Inferior parietal cortex (tissue), 1 donor: Measurements from ENCODE around the gene RS1.

ENCODE experiments used
- DNase-seq: peaks from one replicate; pipeline ENCODE4 v3.0.0-alpha.2; 2016; ENCODE audit errors: extremely low spot score

Gene RS1

GRCh38 chrX:18668071-18668835, 3.7 kb downstream of the RS1 start:
- DNase-seq: no peak

DNA sequence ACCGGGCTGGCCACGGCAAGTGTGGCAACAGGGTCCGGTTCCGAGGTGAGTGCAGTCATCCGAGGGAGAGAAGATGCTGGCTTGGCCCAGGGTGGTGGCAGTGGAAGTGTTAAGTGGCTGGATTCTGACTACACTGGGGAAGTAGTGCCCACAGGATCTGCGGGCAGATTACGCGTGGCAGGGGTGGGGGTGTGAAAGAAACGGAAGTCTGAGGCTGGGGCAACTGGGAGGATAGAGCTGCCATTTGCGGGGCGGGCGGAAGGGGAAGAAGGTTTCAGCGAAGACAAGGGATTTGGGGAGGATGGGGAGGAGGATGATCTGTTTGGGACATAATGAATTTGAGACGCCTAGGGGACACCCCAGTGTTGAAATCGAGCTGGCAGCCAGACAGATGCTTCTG, 5.3 kb downstream of the RS1 start:
- no peak for DNase-seq

DNA sequence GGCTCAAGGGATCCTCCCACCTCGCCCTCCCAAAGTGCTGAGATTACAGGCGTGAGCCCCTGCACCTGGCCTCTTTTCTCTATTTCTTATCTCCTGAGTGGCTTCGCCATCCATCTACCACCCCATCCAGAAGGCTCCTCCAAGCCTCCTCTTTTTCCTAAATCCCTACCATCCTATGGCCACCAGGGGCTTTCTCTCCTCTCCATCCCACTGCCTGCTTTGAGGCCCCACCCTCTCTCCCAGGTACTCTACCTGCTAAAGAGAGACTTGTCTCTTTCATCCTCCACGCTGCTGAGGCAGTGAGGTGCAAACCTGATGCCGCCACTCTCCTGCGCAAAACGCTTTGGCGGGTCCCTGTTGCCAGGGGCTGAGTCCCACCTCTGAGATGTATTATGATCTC, 7.0 kb downstream of the RS1 start:
- DNase-seq: no peak

DNA sequence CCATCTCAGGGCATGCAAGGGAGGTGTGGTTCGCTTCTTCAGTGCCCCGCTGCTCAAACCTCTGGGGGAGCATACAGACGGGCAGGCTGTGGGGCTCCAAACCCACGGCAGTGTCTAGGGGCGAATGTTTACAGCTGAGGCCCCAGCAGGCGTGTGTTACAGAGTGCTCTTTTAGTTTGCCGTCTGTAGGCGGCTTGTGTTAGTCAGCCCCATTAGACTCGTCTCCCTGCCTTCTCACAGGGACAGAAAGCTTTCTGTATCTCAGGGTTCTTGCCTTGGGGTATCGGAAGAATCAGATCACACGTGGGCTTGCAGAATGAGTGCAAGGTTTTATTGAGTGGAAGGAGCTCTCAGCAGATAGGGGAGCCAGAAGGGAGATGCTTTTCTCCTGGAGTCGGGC, 10.6 kb downstream of the RS1 start:
- no peak for DNase-seq

DNA sequence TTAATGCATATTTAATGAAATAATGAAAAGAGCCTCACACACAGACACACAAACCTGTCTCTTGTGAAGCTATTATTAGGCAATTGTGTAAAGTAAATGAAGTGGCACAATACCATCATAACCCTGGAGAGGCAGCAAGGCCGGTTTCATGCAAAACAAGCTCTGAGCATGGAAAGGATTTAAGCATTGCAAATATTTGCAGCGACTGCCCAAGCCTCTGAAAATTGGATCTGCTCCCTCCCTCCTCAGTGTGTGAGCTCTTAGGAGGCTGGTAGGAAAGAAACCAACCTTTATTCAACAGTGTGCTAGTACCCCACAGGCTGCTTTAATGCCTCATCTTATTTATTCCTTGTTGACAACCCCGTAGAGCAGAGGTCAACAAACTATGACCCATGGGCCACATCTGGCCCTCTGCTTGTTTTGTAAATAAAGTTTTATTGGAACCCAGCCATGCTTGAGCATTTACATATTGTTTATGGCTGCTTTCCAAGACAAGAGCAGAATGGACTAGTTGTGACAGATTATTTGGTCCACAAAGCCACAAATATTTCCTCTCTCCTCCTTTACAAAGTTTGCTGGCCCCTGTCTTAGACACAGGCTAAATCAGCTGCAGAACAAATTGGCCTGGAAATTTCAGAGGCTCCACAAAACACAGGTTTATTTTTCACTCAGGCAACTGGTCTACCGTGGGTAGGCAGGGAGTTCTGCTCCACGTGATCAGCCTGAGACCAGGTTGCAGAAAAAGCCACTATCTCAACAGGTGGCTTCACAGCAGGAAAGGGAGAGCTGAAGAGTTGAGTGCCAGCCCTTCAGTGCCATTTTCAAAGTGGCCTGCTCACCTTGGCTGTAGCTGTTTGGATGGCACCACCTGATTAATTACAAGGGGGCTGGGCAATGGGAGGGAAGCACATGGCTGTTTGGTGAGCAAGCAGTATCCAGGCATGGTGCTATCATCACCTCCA, 16.8 kb downstream of the RS1 start:
- DNase-seq: no peak

DNA sequence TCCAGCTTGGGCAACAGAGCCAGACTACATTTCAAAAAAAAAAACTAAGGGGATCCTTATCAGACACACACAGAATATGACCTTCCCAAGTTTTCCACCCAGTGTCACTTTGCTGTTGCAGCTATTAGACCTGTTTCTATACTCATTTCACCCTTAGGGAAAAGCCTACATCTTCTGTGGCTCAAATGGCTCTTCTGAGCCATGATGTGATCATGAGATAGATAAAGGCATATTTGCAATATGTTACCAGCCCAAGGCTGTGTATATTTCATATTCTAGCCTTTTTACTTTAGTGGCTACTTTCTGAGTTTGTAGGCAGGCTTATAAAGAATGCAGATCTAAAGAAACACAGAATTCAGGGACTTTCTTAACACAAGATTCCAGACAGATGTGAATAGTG, 19.3 kb downstream of the RS1 start:
- no peak for DNase-seq

DNA sequence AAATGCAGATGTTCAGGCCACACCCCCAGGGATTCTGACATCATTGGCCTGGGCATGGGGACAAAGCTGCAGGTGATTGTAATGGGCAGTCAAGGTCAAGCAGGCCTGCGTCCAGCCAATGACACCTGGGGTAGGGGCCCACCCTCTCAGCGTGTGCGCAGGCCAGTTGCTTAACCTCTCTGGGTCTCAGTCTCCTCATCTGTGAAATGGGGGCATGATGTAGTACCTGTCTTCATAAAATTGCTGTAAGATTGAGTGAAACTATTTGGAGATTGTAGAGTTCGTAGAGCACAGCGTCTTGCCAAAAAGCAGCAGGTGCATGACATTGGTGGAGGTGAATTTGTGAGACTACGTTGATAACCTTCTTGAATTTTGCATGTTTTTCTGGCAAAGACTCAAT, 21.2 kb downstream of the RS1 start:
- DNase-seq: no peak

- DNase-seq: no peak
These were observed 22.4 kb downstream of the RS1 start for GRCh38 chrX:18649498-18649951.

- DNase-seq: no peak
These were observed 24.3 kb downstream of the RS1 start for GRCh38 chrX:18647621-18648020.

GRCh38 chrX:18643853-18644252, 28.1 kb downstream of the RS1 start:
- DNase-seq: no peak

DNA sequence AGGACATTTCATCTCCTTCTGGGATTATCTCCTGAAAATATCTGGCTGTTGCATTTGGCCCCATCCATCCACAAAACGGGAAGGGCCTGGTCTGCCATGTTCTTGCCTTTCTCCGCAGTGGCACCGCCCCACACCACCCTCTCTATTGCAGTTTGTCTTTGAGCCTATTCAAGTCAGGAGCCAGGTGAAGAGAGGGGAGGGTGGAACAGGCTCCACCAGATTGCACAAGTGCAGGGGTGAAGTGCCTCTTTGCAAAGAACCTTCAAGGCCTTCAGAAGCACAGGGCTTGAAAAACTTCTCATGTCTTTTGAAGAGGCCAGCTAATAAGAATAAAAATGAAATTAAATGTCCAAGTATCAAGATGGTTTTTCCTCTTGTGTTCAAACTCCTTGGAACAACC, 28.7 kb downstream of the RS1 start:
- no peak for DNase-seq

- no peak for DNase-seq
These were observed 31.2 kb downstream of the RS1 start for GRCh38 chrX:18640686-18641085.

DNA sequence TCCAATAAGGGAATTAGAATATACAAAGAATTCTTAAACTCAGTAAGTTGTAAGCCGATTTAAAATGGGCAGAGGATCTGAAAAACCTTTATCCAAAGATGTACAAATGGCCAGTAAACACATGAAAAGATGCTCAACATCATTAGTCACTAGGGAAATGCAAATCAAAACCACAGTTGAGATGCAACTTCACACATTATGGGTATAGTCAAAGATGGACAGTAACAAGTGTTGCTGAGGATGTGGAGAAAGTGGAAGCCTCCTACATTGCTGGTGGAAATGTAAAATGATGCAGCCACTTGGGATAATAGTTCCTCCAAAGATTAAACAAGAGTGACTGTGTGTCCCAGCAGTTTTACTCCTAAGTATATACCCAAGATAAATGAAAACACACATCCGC, 32.6 kb downstream of the RS1 start:
- no peak for DNase-seq

- DNase-seq: no peak
These were observed 33.5 kb downstream of the RS1 start for GRCh38 chrX:18638398-18638797.

GRCh38 chrX:18630934-18631333, 41.0 kb downstream of the RS1 start:
- no peak for DNase-seq

DNA sequence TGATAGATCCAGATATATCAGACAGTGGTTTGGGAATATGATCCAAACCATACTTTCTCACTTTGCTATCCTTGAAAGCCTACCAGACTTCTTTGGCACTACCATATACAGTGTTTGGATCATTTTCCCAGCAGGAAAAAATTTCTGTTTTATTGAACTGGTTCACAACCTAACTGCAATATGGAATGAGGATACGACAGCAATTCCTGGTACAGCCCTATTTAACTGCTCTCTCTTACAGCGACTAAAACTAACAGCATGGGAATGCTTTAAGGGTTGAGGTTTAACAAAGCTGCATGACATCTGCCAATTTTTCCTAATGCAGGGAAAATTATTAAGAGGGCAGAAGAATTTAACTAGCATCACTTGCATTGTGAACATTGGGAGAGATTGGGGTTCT, 47.3 kb downstream of the RS1 start:
- DNase-seq: no peak

DNA sequence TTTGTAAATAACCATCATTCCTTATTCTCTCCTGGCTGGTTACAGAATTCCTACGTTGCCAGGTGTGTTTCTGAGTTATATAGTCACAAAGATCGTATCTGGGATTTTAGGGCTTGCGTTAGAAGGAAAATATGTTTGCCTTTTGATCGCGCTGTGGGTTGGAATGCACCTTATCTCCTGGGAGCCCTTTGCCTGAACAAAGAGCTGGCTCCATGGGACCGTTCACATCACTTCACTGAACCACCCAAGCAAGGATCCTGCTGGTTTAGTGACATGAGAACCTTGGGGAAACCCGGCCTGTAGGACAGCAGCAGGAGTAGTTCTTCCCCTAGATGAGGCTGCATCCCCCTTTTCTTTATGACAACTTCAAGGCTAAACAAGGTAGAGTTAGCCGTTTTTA, 51.6 kb downstream of the RS1 start:
- DNase-seq: no peak

GRCh38 chrX:18619288-18619687, 52.6 kb downstream of the RS1 start:
- DNase-seq: no peak

- no peak for DNase-seq
These were observed 54.5 kb downstream of the RS1 start for GRCh38 chrX:18617407-18617750.

DNA sequence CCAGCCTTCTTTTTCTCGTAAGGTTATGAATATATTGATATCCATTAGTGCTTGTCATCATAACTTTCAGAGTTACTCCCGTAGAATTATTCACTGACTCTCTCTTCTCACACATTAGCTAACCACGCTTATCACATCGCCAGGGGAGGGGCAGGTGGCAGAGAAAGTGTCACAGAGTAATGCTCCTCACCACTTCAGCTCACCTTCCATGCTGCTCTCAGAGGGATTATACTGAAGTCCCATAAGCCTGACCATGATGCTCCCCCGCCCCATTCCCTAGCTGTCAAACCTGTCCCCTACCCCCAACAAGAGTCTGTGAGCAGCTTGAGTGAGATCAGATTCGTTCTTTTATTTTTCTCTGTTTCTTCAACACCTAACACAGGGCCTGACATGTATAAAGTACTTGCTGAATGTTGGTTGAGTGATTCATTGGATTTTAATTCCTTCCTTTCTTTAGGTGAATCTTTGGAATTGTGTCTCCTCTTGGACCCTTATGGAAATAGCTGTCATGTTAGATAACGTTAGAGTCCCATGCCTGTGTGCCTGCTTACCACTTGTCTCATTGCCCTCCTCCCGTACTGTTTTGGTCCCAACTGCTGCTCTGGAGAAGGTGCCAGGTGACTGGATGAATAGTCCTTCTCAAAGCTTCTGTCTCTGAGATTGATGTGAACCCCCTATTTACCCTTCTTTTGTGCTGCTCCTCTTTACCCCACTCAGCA, 55.1 kb downstream of the RS1 start:
- DNase-seq: no peak

- DNase-seq: no peak
These were observed 57.8 kb downstream of the RS1 start for GRCh38 chrX:18613930-18614639.

DNA sequence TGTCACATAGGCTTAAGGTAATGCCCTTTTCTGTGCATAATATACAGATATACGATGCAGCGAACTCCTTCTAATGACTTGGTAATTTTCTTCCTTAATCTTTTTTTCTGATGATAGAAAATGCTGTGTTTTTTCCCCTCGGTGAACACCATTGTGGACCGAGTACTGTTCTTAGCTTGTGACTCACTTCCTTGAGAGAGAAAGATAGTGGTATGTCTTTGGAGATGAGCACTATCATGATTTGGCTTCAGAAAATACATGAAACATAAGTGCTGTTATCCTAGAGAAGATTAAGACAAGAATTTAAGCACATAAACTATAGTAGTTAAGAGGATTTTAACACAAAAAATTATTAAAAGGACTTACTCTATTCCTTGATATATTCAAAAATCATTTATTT, 63.9 kb downstream of the RS1 start:
- DNase-seq: no peak
